SK-MEL-5 (cell line): ENCODE data around the gene KCND3. TPM values are rescaled to one million over a fixed set of nuclear protein-coding genes. Genes with fewer than 3 reads are reported as not detected.
A peak's percentile ranks its signal among the peaks of the same experiment; 100 is the strongest.

ENCODE experiments used
- DNase-seq: peaks from one replicate; pipeline ENCODE4 v3.0.0-alpha.2; 2016; ENCODE audit warnings: low read depth, low spot score
- in situ Hi-C: cut with HindIII; loops from 2 replicates; pipeline ENCODE4 v1.10.0; 2016; ENCODE audit warnings: low sequenced_read_pairs, high pct_unique_total_duplicates, low pct_unique_long_range_greater_than_20kb
- total RNA-seq: library from RNA; depleted of rRNA; stranded (reverse); fragments of >200 nt; shearing (Covaris generic); gene quantifications from 2 replicates; pipeline ENCODE4 v1.2.3, GENCODE V29; 2014

KCND3 gene
- total RNA-seq, 1 experiment from 2014 or later: 0.13 TPM

DNA sequence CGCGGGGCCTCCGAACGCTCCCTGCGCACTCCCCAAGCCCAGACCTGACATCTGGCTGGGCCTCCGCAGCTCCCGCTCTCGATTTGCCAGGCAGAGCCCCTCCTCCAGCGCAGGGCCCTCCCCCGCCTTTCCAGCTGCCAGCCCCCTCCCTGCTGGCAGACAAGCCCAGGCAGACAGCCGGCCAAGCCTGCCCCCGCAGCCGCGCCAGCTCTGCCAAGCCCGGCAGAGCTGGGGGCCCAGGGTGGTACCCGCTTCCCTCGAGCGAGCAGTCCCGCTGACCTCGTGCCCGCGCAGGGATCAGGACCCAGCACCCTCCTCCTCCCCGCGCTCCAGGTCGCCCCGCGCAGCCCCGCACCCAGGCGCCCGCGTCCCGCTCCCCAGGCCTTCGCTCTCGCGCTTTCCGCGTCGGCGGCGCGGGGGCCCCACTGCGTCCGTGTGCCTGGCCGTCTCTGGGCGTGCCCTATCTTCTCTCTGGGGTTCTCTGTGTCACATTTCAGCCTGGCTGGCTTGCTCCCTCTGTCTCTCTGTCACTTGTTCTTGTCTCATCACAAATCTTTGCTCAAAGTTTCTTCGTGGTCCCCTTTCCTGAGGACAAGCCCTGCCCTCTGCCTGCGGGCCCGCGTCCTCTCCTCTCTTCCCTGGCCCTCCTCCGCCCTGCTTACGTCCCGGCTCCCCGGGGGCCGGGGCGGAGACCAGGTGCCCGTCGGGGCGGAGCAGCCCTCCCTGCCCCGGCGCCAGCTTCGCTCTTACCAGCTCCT lies 250.9 kb downstream of the KCND3 start:
- in situ Hi-C loops: no loop called here
- peak; percentile 58 for DNase-seq

- in situ Hi-C loops: no loop called here
- no peak for DNase-seq
Measured at GRCh38 chr1:111738133-111738435, 251.4 kb downstream of the KCND3 start.

GRCh38 chr1:111737216-111738132 lies 252.0 kb downstream of the KCND3 start:
- in situ Hi-C loops: no loop called here
- no peak for DNase-seq

GRCh38 chr1:111736548-111737215 lies 252.8 kb downstream of the KCND3 start:
- no peak for DNase-seq
- in situ Hi-C loops: no loop called here

GRCh38 chr1:111735858-111736544 lies 253.5 kb downstream of the KCND3 start:
- in situ Hi-C loops: no loop called here

GRCh38 chr1:111735321-111735720 lies 254.1 kb downstream of the KCND3 start:
- in situ Hi-C loops: no loop called here
- DNase-seq: no peak

More at GRCh38 chr1:111735858-111736544, 253.5 kb downstream of the KCND3 start:
- DNase-seq: no peak

- DNase-seq: no peak
- in situ Hi-C loops: no loop called here
Measured at GRCh38 chr1:111734856-111735255, 254.6 kb downstream of the KCND3 start.

- no peak for DNase-seq
Measured at GRCh38 chr1:111734426-111734825, 255.0 kb downstream of the KCND3 start.

GRCh38 chr1:111733992-111734341 lies 255.5 kb downstream of the KCND3 start:
- in situ Hi-C loops: no loop called here

More at GRCh38 chr1:111734426-111734825, 255.0 kb downstream of the KCND3 start:
- in situ Hi-C loops: no loop called here

DNA sequence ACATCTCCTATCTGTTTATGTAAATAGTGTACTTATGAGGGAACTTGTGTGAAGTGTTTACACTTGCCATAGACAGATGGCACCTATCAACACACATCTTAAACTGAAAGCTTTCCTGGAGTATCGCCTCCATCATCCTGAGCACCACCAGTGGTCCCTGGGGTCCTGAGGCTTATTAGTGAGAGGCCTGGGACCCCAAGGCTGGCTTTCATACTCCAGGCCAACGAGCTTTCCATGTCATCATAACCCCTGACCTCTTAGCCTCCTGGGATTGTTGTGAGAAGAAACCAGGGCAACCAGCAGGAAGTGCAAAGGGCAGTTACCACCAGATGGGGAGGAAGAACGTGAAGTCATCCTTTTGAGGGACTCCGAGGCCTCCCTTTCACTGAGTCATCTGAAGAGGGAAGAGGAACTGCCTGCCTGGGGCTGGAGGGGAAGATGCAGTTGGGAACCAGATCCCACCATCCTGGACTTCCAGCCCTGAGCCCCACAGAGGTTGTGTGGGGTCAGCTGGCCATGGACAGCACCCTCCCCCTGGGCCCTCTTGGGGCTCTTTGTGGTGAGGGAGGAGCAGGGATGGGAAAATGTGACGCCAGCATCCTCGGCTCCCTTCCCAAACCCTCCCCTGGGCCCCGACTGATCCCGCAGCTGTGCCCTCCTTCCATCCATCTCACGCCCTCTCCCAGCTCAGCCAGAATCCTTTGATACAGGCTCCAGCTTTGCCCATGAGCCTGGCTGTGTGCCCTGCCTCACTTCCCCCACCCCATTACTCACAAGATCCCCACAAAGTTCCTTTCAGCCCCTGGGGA lies 256.1 kb downstream of the KCND3 start:
- in situ Hi-C loops: no loop called here
- DNase-seq: no peak

More at GRCh38 chr1:111733992-111734341, 255.5 kb downstream of the KCND3 start:
- DNase-seq: no peak

DNA sequence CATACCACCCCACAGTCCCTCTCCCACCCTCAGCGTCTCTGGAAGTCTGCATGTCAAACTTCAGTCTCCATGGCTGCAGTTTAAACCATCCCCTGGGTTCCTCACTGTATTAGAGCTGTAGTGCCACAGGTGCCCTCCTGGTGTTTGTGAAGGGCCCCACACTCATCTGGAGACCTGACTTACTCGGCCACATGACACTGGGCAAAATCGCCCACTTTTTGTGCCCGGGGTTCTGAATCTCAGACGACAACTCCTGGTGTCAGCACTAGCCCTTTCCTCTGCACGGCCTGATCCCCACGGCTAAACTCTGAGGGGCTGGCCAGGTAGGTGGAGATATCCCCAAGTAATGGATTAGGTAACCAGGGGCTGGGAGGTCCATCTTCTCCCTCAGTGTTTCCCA lies 256.8 kb downstream of the KCND3 start:
- in situ Hi-C loops: no loop called here
- DNase-seq: no peak

GRCh38 chr1:111731956-111732355 lies 257.5 kb downstream of the KCND3 start:
- in situ Hi-C loops: no loop called here

GRCh38 chr1:111730706-111731105 lies 258.8 kb downstream of the KCND3 start:
- in situ Hi-C loops: no loop called here

More at GRCh38 chr1:111731956-111732355, 257.5 kb downstream of the KCND3 start:
- DNase-seq: no peak

GRCh38 chr1:111729946-111730681 lies 259.4 kb downstream of the KCND3 start:
- in situ Hi-C loops: no loop called here
- DNase-seq: no peak

More at GRCh38 chr1:111730706-111731105, 258.8 kb downstream of the KCND3 start:
- DNase-seq: no peak

- DNase-seq: no peak
- in situ Hi-C loops: no loop called here
Measured at GRCh38 chr1:111729271-111729921, 260.1 kb downstream of the KCND3 start.

- DNase-seq: no peak
- in situ Hi-C loops: no loop called here
Measured at GRCh38 chr1:111727056-111727455, 262.4 kb downstream of the KCND3 start.
